GM18867 (cell line): Measurements from ENCODE around the gene DHX8.

Experiments used
- ATAC-seq: cut with Tn5 transposase; IDR thresholded peaks from one replicate; pipeline ENCODE4 v1.9.1; 2021; ENCODE audit warnings: mild to moderate bottlenecking, moderate library complexity; ENCODE audit not compliant: unreplicated experiment

The DHX8 gene

GRCh38 chr17:43546319-43547188, 62.8 kb downstream of the DHX8 start, which contains the start of gene ETV4:
Gene ETV4 (minus strand): TSS chr17:43546340. CDS start chr17:43545617, 723 bp downstream.
- ATAC-seq = peak; percentile 78

GRCh38 chr17:43547189-43547550, 63.4 kb downstream of the DHX8 start:
- ATAC-seq = no peak

GRCh38 chr17:43547659-43548256, 64.0 kb downstream of the DHX8 start:
- no peak for ATAC-seq

GRCh38 chr17:43548689-43549379, 65.1 kb downstream of the DHX8 start:
- ATAC-seq = no peak

GRCh38 chr17:43549496-43549895, 65.7 kb downstream of the DHX8 start:
- no peak for ATAC-seq

GRCh38 chr17:43550754-43551153, 67.0 kb downstream of the DHX8 start:
- no peak for ATAC-seq

GRCh38 chr17:43552229-43552837, 68.6 kb downstream of the DHX8 start:
- no peak for ATAC-seq

GRCh38 chr17:43553573-43553972, 69.8 kb downstream of the DHX8 start:
- no peak for ATAC-seq

- no peak for ATAC-seq
These were observed 71.1 kb downstream of the DHX8 start for GRCh38 chr17:43554857-43555256.

GRCh38 chr17:43556292-43556691, 72.5 kb downstream of the DHX8 start:
- ATAC-seq = no peak

GRCh38 chr17:43558805-43559160, 75.0 kb downstream of the DHX8 start:
- ATAC-seq = no peak

GRCh38 chr17:43559161-43559816, 75.5 kb downstream of the DHX8 start:
- no peak for ATAC-seq

GRCh38 chr17:43560461-43561427, 77.0 kb downstream of the DHX8 start:
- ATAC-seq = no peak

- no peak for ATAC-seq
These were observed 79.2 kb downstream of the DHX8 start for GRCh38 chr17:43562679-43563599.

GRCh38 chr17:43563600-43564594, 80.1 kb downstream of the DHX8 start:
- ATAC-seq = no peak

- ATAC-seq = no peak
These were observed 84.8 kb downstream of the DHX8 start for GRCh38 chr17:43568506-43569082.

GRCh38 chr17:43570518-43570928, 86.7 kb downstream of the DHX8 start:
- no peak for ATAC-seq
